GM10266 (cell line): ENCODE measurements around the gene ANXA5.
"Not testable (repeated sequence)": the region's sequence is repeated elsewhere in the genome, so short reads cannot be mapped to it uniquely, and the experiment has no call there.

Source experiments
- DNase-seq: peaks from one replicate; pipeline ENCODE4 v3.0.0; 2012; ENCODE audit errors: extremely low spot score
- TF ChIP-seq, protein P1 (sequence below): IDR thresholded peaks from 2 replicates; pipeline ENCODE4 v1.5.1; 2012; ENCODE audit warnings: mild to moderate bottlenecking, low read depth; ENCODE audit not compliant: control insufficient read depth, insufficient read depth; ENCODE audit errors: missing control alignments

The ANXA5 gene

DNA sequence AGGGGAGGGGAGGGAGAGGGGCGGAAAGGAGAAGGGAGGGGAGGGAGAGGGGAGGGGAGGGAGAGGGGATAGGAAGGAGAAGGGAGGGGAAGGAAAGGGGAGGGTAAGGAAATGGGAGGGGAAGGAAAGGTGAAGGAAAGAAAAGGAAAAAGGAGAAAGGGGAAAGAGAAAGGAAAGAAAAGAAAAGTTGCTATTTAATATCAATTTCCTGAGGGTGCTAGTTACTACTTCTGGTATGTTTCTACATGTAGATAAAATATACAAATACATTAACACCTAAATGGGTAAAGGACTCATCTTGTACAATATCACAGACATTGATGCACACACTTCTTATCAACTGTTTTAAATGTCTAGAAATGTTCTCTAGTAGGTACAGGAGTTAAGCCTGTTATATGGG, 22.6 kb downstream of the ANXA5 start:
- DNase-seq = no peak
- TF ChIP-seq, protein P1, sequence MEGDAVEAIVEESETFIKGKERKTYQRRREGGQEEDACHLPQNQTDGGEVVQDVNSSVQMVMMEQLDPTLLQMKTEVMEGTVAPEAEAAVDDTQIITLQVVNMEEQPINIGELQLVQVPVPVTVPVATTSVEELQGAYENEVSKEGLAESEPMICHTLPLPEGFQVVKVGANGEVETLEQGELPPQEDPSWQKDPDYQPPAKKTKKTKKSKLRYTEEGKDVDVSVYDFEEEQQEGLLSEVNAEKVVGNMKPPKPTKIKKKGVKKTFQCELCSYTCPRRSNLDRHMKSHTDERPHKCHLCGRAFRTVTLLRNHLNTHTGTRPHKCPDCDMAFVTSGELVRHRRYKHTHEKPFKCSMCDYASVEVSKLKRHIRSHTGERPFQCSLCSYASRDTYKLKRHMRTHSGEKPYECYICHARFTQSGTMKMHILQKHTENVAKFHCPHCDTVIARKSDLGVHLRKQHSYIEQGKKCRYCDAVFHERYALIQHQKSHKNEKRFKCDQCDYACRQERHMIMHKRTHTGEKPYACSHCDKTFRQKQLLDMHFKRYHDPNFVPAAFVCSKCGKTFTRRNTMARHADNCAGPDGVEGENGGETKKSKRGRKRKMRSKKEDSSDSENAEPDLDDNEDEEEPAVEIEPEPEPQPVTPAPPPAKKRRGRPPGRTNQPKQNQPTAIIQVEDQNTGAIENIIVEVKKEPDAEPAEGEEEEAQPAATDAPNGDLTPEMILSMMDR = no peak

DNA sequence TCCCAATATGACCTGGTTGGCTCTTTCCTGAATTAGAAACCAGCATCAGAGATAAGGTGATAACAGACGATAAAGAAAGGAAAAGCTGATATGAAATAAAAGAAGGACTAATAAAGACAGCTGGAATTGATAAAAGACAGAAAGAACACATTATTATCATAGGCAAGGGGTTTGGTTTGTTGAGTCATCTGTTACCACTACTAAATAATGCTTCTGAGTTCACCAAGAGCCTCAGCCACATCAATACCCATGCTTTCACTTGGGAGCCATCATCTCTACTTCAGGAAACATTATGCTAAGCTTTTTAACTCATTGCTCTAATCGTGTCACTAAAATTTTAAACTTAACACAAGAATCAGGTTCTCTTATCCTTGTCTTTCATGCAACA, 27.6 kb downstream of the ANXA5 start:
- no peak for DNase-seq
- TF ChIP-seq, protein P1 = no peak

DNA sequence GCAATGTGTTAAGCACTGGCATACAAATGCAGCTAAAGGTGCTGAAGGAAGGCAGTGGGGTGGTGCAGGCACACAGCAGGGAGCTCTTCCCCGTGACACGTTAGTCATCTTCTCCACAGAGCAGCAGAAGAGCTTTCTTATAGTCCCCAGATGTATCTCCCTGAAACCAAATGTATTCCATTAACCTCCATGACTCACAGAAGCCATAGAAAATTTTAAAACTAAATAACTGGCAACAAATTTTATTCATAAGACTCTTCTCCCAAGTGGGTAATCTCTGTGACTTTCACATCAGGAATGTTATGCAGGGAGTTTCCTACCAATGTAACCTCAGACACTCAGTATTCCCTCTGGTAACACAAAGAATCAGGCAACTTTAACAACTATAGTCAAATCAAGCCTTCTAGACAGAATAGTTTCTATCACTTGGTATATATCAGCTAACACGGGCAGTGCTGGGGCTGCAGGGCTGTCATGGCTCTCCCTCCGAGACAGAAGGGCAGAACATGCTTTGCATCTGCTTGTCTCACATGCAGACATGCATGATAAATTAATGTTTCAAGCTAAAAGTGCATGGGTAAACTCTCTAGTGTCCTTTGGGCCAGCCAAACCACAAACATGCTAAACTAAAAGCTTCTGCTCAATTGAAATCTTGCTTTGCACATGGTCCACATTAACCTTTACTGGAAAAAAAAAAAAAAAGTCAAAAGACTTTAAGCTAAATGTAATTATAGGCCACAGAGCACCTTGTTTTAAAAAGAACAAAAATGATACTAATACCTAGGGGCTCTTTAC, 28.2 kb downstream of the ANXA5 start:
- DNase-seq = no peak
- TF ChIP-seq, protein P1 = no peak

DNA sequence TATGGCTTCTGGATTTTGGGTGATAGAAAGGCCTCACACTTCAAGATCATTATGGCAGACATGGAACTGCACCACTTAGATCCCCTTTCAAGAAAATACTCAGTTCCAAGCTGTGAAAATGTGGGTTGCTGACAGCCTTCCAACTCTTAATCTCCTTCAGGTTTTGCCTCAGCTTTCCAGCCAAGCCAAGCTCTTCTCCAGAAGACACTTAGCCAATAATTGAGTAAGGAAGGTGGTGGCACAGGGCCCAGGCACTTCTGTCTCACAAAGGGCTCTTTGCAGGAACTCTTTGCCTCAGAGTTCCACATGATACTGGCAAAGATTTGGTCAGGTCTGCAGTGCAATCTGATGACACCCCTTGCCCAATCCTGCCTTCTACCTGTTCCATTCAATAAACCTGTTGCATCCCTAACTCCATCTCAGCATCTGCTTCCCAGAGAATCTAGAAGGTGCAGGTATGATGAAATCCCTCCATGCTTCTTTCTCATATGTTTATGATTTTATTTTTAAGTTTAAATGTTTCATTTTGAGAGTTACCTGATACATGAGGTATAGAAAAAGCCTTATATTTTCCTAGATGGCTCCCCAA, 30.6 kb downstream of the ANXA5 start:
- TF ChIP-seq, protein P1 = no peak
- no peak for DNase-seq

DNA sequence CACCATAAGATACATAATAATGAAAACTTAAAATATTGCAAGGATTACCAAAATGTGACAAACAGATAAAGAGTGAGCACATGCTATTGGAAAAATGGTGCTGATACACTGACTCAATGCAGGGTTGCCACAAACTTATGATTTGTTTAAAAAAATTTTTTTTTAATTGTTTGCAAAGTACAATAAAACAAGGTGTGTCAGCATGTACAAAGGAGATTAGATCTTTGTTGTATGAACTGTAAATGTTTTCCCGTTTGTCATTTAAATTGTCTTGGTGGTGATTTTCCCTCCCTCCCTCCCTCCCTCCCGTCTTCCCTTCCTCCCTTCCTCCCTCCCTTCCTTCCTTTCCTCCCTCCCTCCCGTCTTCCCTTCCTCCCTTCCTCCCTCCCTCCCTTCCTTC, 31.4 kb downstream of the ANXA5 start:
- no peak for DNase-seq
- TF ChIP-seq, protein P1 = no peak

DNA sequence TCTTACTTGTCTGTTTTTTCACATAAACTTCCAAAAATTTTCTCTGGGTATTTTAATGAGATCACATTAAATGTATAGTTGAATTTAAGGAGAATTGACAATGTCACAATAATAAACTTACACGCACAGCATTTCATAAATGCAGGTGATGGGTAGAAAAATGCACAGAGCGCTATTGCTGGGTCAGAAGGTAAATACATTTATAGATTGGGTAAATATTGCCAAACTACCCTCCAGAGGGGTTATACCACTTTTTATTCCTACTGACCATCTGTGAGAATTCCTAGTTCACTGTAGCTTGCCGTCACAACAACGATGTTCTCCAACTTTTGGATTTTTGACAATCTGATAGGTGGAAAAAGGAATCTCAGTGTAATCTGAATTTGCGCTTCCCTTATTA, 34.6 kb downstream of the ANXA5 start:
- DNase-seq = no peak
- TF ChIP-seq, protein P1 = no peak

DNA sequence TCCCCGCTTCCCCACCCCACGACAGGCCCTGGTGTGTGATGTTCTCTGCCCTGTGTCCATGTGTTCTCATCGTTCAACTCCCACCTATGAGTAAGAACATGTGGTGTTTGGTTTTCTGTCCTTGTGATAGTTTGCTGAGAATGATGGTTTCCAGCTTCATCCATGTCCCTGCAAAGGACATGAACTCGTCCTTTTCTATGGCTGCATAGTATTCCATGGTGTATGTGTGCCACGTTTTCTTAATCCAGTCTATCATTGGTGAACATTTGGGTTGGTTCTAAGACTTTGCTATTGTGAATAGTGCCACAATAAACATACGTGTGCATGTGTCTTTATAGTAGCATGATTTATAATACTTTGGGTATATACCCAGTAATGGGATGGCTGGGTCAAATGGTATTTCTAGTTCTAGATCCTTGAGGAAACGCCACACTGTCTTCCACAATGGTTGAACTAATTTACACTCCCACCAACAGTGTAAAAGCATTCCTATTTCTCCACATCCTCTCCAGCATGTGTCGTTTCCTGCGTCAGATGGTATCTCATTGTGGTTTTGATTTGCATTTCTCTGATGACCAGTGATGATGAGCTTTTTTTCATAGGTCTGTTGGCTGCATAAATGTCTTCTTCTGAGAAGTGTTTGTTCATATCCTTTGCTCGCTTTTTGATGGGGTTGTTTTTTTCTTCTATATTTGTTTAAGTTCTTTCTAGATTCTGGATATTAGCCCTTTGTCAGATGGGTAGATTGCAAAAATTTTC, 36.4 kb downstream of the ANXA5 start:
- DNase-seq = not testable (repeated sequence)
